ENCODE data around the gene LRRC42. TPM values are rescaled to one million over a fixed set of nuclear protein-coding genes. Genes with fewer than 3 reads are reported as not detected.

The LRRC42 gene
- polyA plus RNA-seq, 3 donors, result 43.7 to 49.9 (median 46.9) TPM

Other genes starting within 250 kb of the LRRC42 start
- gene GLIS1, start 207.2 kb upstream of the LRRC42 start, polyA plus RNA-seq (ENCODE audit: insufficient read length in 3 of 3), result 1 to 10 TPM; 1.5 to 1.9 (median 1.7) TPM
- 10 to 100 TPM; 30.7 to 31.7 (median 31.7) TPM for gene NDC1, start 108.1 kb upstream of the LRRC42 start, polyA plus RNA-seq (ENCODE audit: insufficient read length in 3 of 3)
- 10 to 100 TPM; 38.1 to 40.9 (median 40.0) TPM for gene YIPF1, start 56.6 kb upstream of the LRRC42 start, polyA plus RNA-seq (ENCODE audit: insufficient read length in 3 of 3)
- 10 to 100 TPM in 1 of 3 donors, 1 to 10 TPM in 2; 5.6 to 12.2 (median 9.8) TPM for gene DIO1, start 52.2 kb upstream of the LRRC42 start, polyA plus RNA-seq (ENCODE audit: insufficient read length in 3 of 3)
- gene IFT25, start 651 bp upstream of the LRRC42 start, polyA plus RNA-seq (ENCODE audit: insufficient read length in 3 of 3), result 10 to 100 TPM; 46.7 to 48.4 (median 47.4) TPM
- gene LDLRAD1, start 71.8 kb downstream of the LRRC42 start, polyA plus RNA-seq (ENCODE audit: insufficient read length in 3 of 3), result not detected
- gene TMEM59, start 106.9 kb downstream of the LRRC42 start, polyA plus RNA-seq (ENCODE audit: insufficient read length in 3 of 3), result 100 to 1,000 TPM; 414 to 445 (median 423) TPM
- gene TCEANC2, start 107.3 kb downstream of the LRRC42 start, polyA plus RNA-seq (ENCODE audit: insufficient read length in 3 of 3), result 1 to 10 TPM; 7.8 to 9.1 (median 8.5) TPM
- not detected for gene CDCP2, start 206.7 kb downstream of the LRRC42 start, polyA plus RNA-seq (ENCODE audit: insufficient read length in 3 of 3)